OCI-LY7 (cell line): ENCODE measurements around the gene EPHX1. TPM values are rescaled to one million over a fixed set of nuclear protein-coding genes. Genes with fewer than 3 reads are reported as not detected.

Experiments
- BruUV-seq: library from RNA; stranded (reverse); fragments of 400-500 nt; replicated peaks from 2 replicates; lab custom pipeline; 2021; lab: Mats Ljungman, UMichigan
- CTCF ChIA-PET: fragments of 300-600 bp; sonication (Branson Sonifier 250); formaldehyde crosslinking; loops from one replicate; lab custom pipeline; 2022; ENCODE audit warnings: antibody characterized with exemption; ENCODE audit not compliant: unreplicated experiment; lab: Charles Lee
- POLR2A ChIA-PET: fragments of 300-600 bp; sonication (Branson Sonifier 250); formaldehyde crosslinking; loops from one replicate; lab custom pipeline; 2022; ENCODE audit warnings: antibody characterized with exemption; lab: Charles Lee
- DNase-seq: peaks from one replicate; pipeline ENCODE4 v3.0.0-alpha.2; 2015; ENCODE audit warnings: low spot score
- H2AFZ ChIP-seq: fragments of 200-600 bp; sonication (generic), shearing (Covaris generic); 2 replicates; pipeline ENCODE4 v1.6.1; 2014; ENCODE audit warnings: mild to moderate bottlenecking, antibody characterized with exemption, low read length, moderate library complexity
- H3K27ac ChIP-seq: fragments of 200-600 bp; sonication (generic); 2 replicates; pipeline ENCODE4 v1.5.1; 2014; ENCODE audit warnings: mixed run types, low read depth, mild to moderate bottlenecking, moderate library complexity, low read length, inconsistent platforms; ENCODE audit not compliant: poor library complexity, severe bottlenecking
- H3K36me3 ChIP-seq: fragments of 200-600 bp; sonication (generic); 2 replicates; pipeline ENCODE4 v1.6.1; 2014; ENCODE audit warnings: mild to moderate bottlenecking, antibody characterized with exemption, low read length, moderate library complexity, mixed read lengths; ENCODE audit not compliant: insufficient read depth
- H3K4me1 ChIP-seq: fragments of 200-600 bp; sonication (generic); 2 replicates; pipeline ENCODE4 v1.5.1; 2014; ENCODE audit warnings: mild to moderate bottlenecking, low read length; ENCODE audit not compliant: insufficient read depth, poor library complexity, severe bottlenecking
- H3K4me2 ChIP-seq: fragments of 200-600 bp; sonication (generic); 2 replicates; pipeline ENCODE4 v1.6.1; 2014; ENCODE audit warnings: mild to moderate bottlenecking, low read length
- H3K4me3 ChIP-seq: fragments of 200-600 bp; sonication (generic); 2 replicates; pipeline ENCODE4 v1.5.1; 2014; ENCODE audit warnings: mild to moderate bottlenecking, low read depth, low read length; ENCODE audit not compliant: poor library complexity, severe bottlenecking
- H3K79me2 ChIP-seq: fragments of 200-600 bp; sonication (generic); 2 replicates; pipeline ENCODE4 v1.6.1; 2016; ENCODE audit warnings: low read depth, mild to moderate bottlenecking, low read length, moderate library complexity, mixed read lengths; ENCODE audit not compliant: insufficient read depth
- H3K9me2 ChIP-seq: fragments of 200-600 bp; sonication (generic); 2 replicates; pipeline ENCODE4 v1.6.1; 2016; ENCODE audit warnings: mild to moderate bottlenecking, low read length, mixed read lengths; ENCODE audit not compliant: insufficient read depth
- H3K9me3 ChIP-seq: fragments of 200-600 bp; sonication (generic); 2 replicates; pipeline ENCODE4 v1.6.1; 2014; ENCODE audit warnings: mild to moderate bottlenecking, mixed run types, low read length, mixed read lengths
- H4K20me1 ChIP-seq: fragments of 200-600 bp; sonication (generic); 2 replicates; pipeline ENCODE4 v1.6.1; 2014; ENCODE audit warnings: mild to moderate bottlenecking, antibody characterized with exemption, low read length, moderate library complexity, mixed read lengths; ENCODE audit not compliant: insufficient read depth
- CTCF ChIP-seq: fragments of 200-600 bp; sonication (generic); conservative IDR thresholded peaks from 2 replicates; pipeline ENCODE4 v1.5.1; 2014; ENCODE audit warnings: mild to moderate bottlenecking, antibody characterized with exemption, low read length, moderate library complexity, mixed read lengths
- EZH2phosphoT487 ChIP-seq: fragments of 200-600 bp; sonication (generic); IDR thresholded peaks from 2 replicates; pipeline ENCODE4 v1.6.1; 2018; ENCODE audit warnings: low read depth, borderline replicate concordance, mild to moderate bottlenecking, mixed run types, antibody characterized with exemption, low read length, moderate library complexity, mixed read lengths
- intact Hi-C: fragments of 100-400 bp; cut with micrococcal nuclease; formaldehyde crosslinking; loops from one replicate; pipeline ENCODE4 v1.10.0; 2022; ENCODE audit not compliant: unreplicated experiment
- total RNA-seq, 2 experiments: library from RNA; depleted of rRNA in 1 of 2; stranded (reverse); fragments of >200 nt in 1 of 2; shearing (Covaris generic) in 1 of 2; gene quantifications; 2 replicates each; pipeline ENCODE4 v1.2.3, GENCODE V29; 2014 to 2022

Gene EPHX1
- total RNA-seq, 2 experiments from 2014 or later, result 0.44 to 1.3 TPM

DNA sequence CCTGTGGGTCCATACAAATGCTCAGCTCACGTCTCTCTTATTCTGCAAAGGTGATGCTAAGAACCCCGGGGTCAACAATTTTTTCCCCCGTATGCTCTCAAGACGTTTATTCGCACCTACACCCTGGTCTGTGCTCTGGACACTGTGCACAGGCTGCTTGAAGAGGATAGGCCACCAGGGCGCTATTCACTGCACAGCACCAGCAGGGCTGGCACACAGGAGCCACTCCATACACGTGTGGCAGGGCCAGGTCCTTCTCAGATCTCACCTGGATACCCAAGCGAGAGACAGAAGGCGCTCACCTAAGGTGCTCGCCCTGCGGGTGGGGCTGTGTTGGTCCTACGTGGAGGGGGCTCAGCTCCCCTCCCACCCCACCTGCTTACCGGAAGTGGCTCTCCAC is 55.6 kb downstream of the EPHX1 start:
- H3K36me3 ChIP-seq, result peaks cover 52% of the 10 kb centered on the region
- POLR2A ChIA-PET, result interaction anchor here (1.6 kb wide), 1 partner anchor 15 kb away, joined by 5 read pairs; no protein-coding TSS in a partner anchor
- no peak for DNase-seq

GRCh38 chr1:225866061-225866837 is 56.3 kb downstream of the EPHX1 start:
- Histone ChIP-seq H4K20me1 (no peaks in the 10 kb centered on the region), H3K79me2 (no peaks in the 10 kb centered on the region), H3K9me3 (no peaks in the 10 kb centered on the region), H3K4me1 (no peaks in the 10 kb centered on the region), H3K27ac (no peak overlapping the region), H3K4me2 (no peak overlapping the region), H3K9me2 (no peaks in the 10 kb centered on the region), H3K4me3 (no peak overlapping the region), H2AFZ (no peak overlapping the region), H3K36me3 (peaks cover 52% of the 10 kb centered on the region)
- no peak for TF ChIP-seq CTCF
- no peak for TF ChIP-seq EZH2phosphoT487
- ChIA-PET CTCF (no interaction called here), POLR2A (interaction anchor here (1.2 to 1.6 kb wide), 2 partner anchors 15 to 321 kb away, joined by 4 to 5 read pairs; no protein-coding TSS in a partner anchor)
- BruUV-seq, result no TSS peak
- no peak for DNase-seq
- intact Hi-C loops, result no loop called here

More for the DNA sequence above, 55.6 kb downstream of the EPHX1 start:
- no peaks in the 10 kb centered on the region for H3K79me2 ChIP-seq
- TF ChIP-seq EZH2phosphoT487 (no peak), CTCF (no peak)
- no peaks in the 10 kb centered on the region for H3K9me3 ChIP-seq
- no peaks in the 10 kb centered on the region for H3K9me2 ChIP-seq
- H2AFZ ChIP-seq, result no peak overlapping the region
- no peak overlapping the region for H3K4me3 ChIP-seq
- H4K20me1 ChIP-seq, result no peaks in the 10 kb centered on the region
- intact Hi-C loops, result no loop called here
- BruUV-seq, result no TSS peak
- CTCF ChIA-PET, result no interaction called here
- no peak overlapping the region for H3K4me2 ChIP-seq
- no peaks in the 10 kb centered on the region for H3K4me1 ChIP-seq
- H3K27ac ChIP-seq, result no peak overlapping the region

- no peak overlapping the region for H2AFZ ChIP-seq
- no peak for DNase-seq
- peaks cover 52% of the 10 kb centered on the region for H3K36me3 ChIP-seq
- no peak overlapping the region for H3K4me3 ChIP-seq
- no peaks in the 10 kb centered on the region for H4K20me1 ChIP-seq
- H3K79me2 ChIP-seq, result no peaks in the 10 kb centered on the region
- ChIA-PET POLR2A (interaction anchor here (1.2 kb wide), 1 partner anchor 322 kb away, joined by 4 read pairs; no protein-coding TSS in a partner anchor), CTCF (no interaction called here)
- no TSS peak for BruUV-seq
- no peaks in the 10 kb centered on the region for H3K4me1 ChIP-seq
- no peak overlapping the region for H3K27ac ChIP-seq
- no peak overlapping the region for H3K4me2 ChIP-seq
- H3K9me2 ChIP-seq, result no peaks in the 10 kb centered on the region
- intact Hi-C loops, result no loop called here
- no peaks in the 10 kb centered on the region for H3K9me3 ChIP-seq
- no peak for TF ChIP-seq CTCF
- TF ChIP-seq EZH2phosphoT487, result no peak
Observed at GRCh38 chr1:225866981-225867380, 57.1 kb downstream of the EPHX1 start.
